ENCODE results near the gene C18orf32. TPM values are rescaled to one million over a fixed set of nuclear protein-coding genes. Genes with fewer than 3 reads are reported as not detected.

Gene C18orf32
- total and polyA plus RNA-seq, 2 donors from 2014 or later: 58.6 to 120 TPM

GRCh38 chr18:49447810-49448745 is 39.0 kb downstream of the C18orf32 start:
- no peaks in the 10 kb centered on the region for H3K36me3 ChIP-seq (ENCODE audit: control insufficient read depth in 2 of 3, insufficient read depth in 3 of 3, low read length in 3 of 3)
- no peaks in the 10 kb centered on the region for H3K27me3 ChIP-seq (ENCODE audit: control insufficient read depth, insufficient read depth, low read length)
- H3K9ac ChIP-seq (ENCODE audit: low read length in 3 of 3): no peak overlapping the region
- peaks cover 0 to 37% (median 4%) of the 10 kb centered on the region in 3 donors for H3K9me3 ChIP-seq (ENCODE audit: control insufficient read depth in 2 of 3, insufficient read depth in 1 of 3, low read length in 3 of 3)
- H3K4me1 ChIP-seq (ENCODE audit: control insufficient read depth in 2 of 3, insufficient read depth in 2 of 3, low read depth in 1 of 3, low read length in 3 of 3): no peaks in the 10 kb centered on the region
- DNase-seq: peak in 2 of 5 donors; percentile 9 to 10
- H3K4me3 ChIP-seq (ENCODE audit: low read length in 3 of 3): no peak overlapping the region
- TF ChIP-seq CTCF (IDR thresholded peaks at IDR 0.05; ENCODE audit: borderline replicate concordance, extremely low read depth, insufficient read depth): peak; percentile 25
- no peak overlapping the region for H3K27ac ChIP-seq (ENCODE audit: low read depth in 2 of 2, low read length in 2 of 2)
- FAIRE-seq: no peak
- intact Hi-C loops (cut with DNase I): no loop called here

GRCh38 chr18:49446481-49446880 is 40.6 kb downstream of the C18orf32 start:
- intact Hi-C loops (cut with DNase I): no loop called here
- Histone ChIP-seq H3K4me1 (ENCODE audit: control insufficient read depth in 2 of 3, insufficient read depth in 2 of 3, low read depth in 1 of 3, low read length in 3 of 3) (no peaks in the 10 kb centered on the region), H3K4me3 (ENCODE audit: low read length in 3 of 3) (no peak overlapping the region), H3K27ac (ENCODE audit: low read depth in 2 of 2, low read length in 2 of 2) (no peak overlapping the region), H3K27me3 (ENCODE audit: control insufficient read depth, insufficient read depth, low read length) (no peaks in the 10 kb centered on the region), H3K9me3 (ENCODE audit: control insufficient read depth in 2 of 3, insufficient read depth in 1 of 3, low read length in 3 of 3) (peaks cover 0 to 33% (median 4%) of the 10 kb centered on the region in 3 donors), H3K9ac (ENCODE audit: low read length in 3 of 3) (no peak overlapping the region), H3K36me3 (ENCODE audit: control insufficient read depth in 2 of 3, insufficient read depth in 3 of 3, low read length in 3 of 3) (no peaks in the 10 kb centered on the region)
- FAIRE-seq (no peak), DNase-seq (no peak)
- no peak for TF ChIP-seq CTCF (IDR thresholded peaks at IDR 0.05; ENCODE audit: borderline replicate concordance, extremely low read depth, insufficient read depth)

- H3K4me3 ChIP-seq (ENCODE audit: low read length in 3 of 3): no peak overlapping the region
- intact Hi-C loops (cut with DNase I): no loop called here
- no peak for TF ChIP-seq CTCF (IDR thresholded peaks at IDR 0.05; ENCODE audit: borderline replicate concordance, extremely low read depth, insufficient read depth)
- H3K27me3 ChIP-seq (ENCODE audit: control insufficient read depth, insufficient read depth, low read length): no peaks in the 10 kb centered on the region
- H3K4me1 ChIP-seq (ENCODE audit: control insufficient read depth in 2 of 3, insufficient read depth in 2 of 3, low read depth in 1 of 3, low read length in 3 of 3): no peaks in the 10 kb centered on the region
- H3K9ac ChIP-seq (ENCODE audit: low read length in 3 of 3): no peak overlapping the region
- DNase-seq (no peak), FAIRE-seq (no peak)
- no peaks in the 10 kb centered on the region for H3K36me3 ChIP-seq (ENCODE audit: control insufficient read depth in 2 of 3, insufficient read depth in 3 of 3, low read length in 3 of 3)
- H3K9me3 ChIP-seq (ENCODE audit: control insufficient read depth in 2 of 3, insufficient read depth in 1 of 3, low read length in 3 of 3): peaks cover 0 to 18% (median 0%) of the 10 kb centered on the region in 3 donors
- H3K27ac ChIP-seq (ENCODE audit: low read depth in 2 of 2, low read length in 2 of 2): no peak overlapping the region
Measured at GRCh38 chr18:49444581-49444980, 42.5 kb downstream of the C18orf32 start.

Measured in kidney (tissue), 14 donors.